AG04449 (cell line): ENCODE results near the gene MINDY3.

Source experiments
- CTCF ChIA-PET: fragments of 350-600 bp; formaldehyde crosslinking; extraction: SDS; loops from one replicate; lab custom pipeline; 2021; ENCODE audit warnings: antibody characterized with exemption; lab: Yijun Ruan, JAX
- POLR2A ChIA-PET: fragments of 400-600, 350-600 bp; formaldehyde crosslinking; extraction: SDS; loops from one replicate; lab custom pipeline; 2020; ENCODE audit warnings: antibody characterized with exemption, inconsistent platforms; lab: Yijun Ruan, JAX
- DNase-seq: peaks from one replicate; pipeline ENCODE4 v3.0.0-alpha.2; 2010; ENCODE audit warnings: low read depth, low spot score
- H3K4me3 ChIP-seq: 2 replicates; pipeline ENCODE4 v1.5.1; 2011; ENCODE audit warnings: low read depth, mild to moderate bottlenecking, control low read depth, low read length
- TF ChIP-seq, protein P1 (sequence below): IDR thresholded peaks from one replicate; pipeline ENCODE4 v1.5.1; 2011; ENCODE audit warnings: mild to moderate bottlenecking, moderate library complexity, low read length, control low read depth, inconsistent platforms; ENCODE audit not compliant: insufficient read depth; ENCODE audit errors: missing control alignments

MINDY3 gene

DNA sequence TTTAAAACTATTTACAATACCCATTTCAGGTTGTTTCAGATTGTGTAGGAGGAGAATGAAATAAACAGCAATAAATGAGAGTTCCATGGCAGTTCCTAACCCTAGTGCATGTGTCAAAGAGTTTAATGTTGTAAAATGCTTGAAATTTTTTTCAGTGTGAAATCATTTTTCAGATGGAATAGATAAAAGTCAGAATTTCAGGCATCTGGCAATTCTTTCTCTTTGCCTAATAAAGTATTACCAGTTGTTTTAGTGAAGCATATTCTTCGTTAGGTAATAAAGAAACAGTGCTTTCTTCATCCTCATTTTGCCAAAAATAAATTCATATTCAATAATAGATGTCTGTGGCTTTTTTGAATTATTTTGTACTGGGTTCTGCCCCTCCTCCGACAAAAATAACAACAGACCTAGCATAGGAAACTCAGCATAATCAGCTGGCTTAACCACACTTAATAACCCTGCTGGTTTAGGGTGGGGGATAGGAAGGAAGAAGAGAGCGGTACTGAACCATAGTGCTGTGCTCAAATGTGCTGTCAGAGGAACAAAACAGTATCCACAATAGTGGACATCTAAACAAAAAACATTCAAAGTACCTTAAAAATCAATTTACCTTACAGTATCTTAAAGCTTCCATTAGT, 39.1 kb downstream of the MINDY3 start:
- no peak for DNase-seq
- POLR2A ChIA-PET, result no interaction called here

DNA sequence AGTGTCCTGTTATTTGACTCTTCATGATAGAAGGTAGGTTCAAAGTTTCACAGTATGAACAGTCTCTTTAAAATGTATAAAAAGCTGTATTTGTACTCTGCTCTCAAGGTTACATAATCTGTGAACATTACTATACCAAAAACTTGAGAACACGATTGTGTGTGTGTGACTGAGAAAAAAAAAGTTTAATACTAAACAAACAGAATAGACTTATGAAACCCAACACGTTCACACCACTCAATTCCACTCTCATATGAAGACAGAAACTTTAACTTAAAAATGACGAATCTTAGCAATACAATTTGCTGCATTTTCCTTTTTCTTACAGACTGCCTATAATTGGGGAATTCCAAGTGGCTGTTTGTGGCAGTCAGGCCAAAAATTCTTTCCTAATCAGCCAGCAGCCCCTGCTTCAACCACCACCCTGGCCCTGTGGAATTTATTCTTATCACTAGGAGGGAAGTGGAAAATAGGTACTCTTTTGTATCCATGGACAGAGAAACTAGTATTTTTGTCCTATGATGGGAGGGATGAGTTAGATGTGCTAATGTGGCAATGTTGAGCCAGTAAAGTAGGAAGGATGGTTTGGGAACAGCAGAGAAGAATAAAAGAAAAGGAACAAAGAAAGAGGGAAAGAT, 42.8 kb downstream of the MINDY3 start:
- no peak for DNase-seq
- POLR2A ChIA-PET, result no interaction called here
- H3K4me3 ChIP-seq, result no peak overlapping the region
- TF ChIP-seq, protein P1, sequence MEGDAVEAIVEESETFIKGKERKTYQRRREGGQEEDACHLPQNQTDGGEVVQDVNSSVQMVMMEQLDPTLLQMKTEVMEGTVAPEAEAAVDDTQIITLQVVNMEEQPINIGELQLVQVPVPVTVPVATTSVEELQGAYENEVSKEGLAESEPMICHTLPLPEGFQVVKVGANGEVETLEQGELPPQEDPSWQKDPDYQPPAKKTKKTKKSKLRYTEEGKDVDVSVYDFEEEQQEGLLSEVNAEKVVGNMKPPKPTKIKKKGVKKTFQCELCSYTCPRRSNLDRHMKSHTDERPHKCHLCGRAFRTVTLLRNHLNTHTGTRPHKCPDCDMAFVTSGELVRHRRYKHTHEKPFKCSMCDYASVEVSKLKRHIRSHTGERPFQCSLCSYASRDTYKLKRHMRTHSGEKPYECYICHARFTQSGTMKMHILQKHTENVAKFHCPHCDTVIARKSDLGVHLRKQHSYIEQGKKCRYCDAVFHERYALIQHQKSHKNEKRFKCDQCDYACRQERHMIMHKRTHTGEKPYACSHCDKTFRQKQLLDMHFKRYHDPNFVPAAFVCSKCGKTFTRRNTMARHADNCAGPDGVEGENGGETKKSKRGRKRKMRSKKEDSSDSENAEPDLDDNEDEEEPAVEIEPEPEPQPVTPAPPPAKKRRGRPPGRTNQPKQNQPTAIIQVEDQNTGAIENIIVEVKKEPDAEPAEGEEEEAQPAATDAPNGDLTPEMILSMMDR, result no peak
- CTCF ChIA-PET, result interaction anchor here (1.1 to 1.8 kb wide), 2 partner anchors 12 to 389 kb away, joined by 3 to 6 read pairs; no protein-coding TSS in a partner anchor

More for the DNA sequence above, 39.1 kb downstream of the MINDY3 start:
- TF ChIP-seq, protein P1, result no peak
- CTCF ChIA-PET, result no interaction called here
- H3K4me3 ChIP-seq, result no peak overlapping the region

DNA sequence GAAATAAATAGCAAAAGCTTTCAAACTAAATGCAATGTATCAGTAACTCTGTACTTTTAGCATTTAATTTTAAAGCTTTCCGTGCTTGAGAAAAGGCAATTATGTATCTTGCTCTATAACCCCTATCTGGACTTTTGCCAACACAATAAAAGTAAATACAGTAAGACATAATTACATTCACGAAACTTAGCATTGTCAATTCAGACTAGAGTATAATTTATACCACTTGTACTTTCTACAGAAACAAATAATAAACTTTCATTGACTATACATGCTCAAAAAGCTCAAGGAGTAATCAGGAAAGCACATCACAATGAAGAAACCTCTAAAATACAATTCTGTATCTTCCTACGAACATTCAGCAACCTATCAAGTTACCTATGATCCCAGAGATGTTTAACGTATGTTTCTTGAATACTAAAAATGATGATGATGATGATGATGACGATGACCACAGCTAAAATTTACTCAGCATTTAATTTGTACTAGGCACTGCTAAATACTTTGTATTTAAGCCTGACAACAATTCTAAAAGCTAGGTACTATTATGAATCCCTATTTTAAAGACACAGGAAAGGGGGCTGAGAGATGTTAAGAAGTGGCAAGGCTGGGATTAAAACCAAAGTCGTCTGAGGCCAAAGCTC, 44.9 kb downstream of the MINDY3 start:
- ChIA-PET CTCF (interaction anchor here (0.8 to 2.3 kb wide), 9 partner anchors 11 to 395 kb away, joined by 3 to 11 read pairs (median 5); partner anchors contain the start of gene ITGA8), POLR2A (no interaction called here)
- TF ChIP-seq, protein P1, result no peak
- DNase-seq, result no peak
- H3K4me3 ChIP-seq, result no peak overlapping the region

GRCh38 chr10:15814565-15814964, 45.7 kb downstream of the MINDY3 start:
- ChIA-PET CTCF (interaction anchor here (1.8 to 2.3 kb wide), 3 partner anchors 12 to 388 kb away, joined by 4 to 11 read pairs (median 6); no protein-coding TSS in a partner anchor), POLR2A (no interaction called here)
- TF ChIP-seq, protein P1, result no peak
- DNase-seq, result no peak
- no peak overlapping the region for H3K4me3 ChIP-seq

DNA sequence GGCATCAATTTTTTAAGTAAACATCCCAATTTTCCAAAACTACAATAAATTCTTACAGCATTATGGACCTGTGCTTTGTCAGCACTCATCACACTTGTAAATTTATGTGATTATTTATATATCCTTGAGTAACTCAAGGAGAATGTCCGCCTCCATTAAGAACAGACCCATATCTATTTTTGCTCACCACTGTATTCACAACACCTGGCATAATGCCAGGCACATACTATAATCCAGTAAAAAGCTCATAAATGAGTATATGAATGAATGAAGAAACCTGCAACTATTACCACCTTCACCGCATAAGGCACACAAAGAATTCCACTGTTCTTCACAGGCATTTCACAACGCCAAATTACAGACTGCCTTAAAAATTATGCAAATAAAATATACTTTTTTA, 46.9 kb downstream of the MINDY3 start:
- ChIA-PET CTCF (interaction anchor here (1.0 kb wide), 1 partner anchor 385 kb away, joined by 3 read pairs; no protein-coding TSS in a partner anchor), POLR2A (no interaction called here)
- TF ChIP-seq, protein P1, result no peak
- H3K4me3 ChIP-seq, result no peak overlapping the region
- DNase-seq, result no peak

GRCh38 chr10:15809450-15809849, 50.9 kb downstream of the MINDY3 start:
- no peak overlapping the region for H3K4me3 ChIP-seq
- TF ChIP-seq, protein P1, result no peak
- ChIA-PET POLR2A (no interaction called here), CTCF (no interaction called here)
- DNase-seq, result no peak
